HepG2 (cell line): ENCODE data around the gene NEGR1.

Experiments
- CBX2 ChIP-seq, 2 experiments: fragments of 200-600 bp in 1 of 2; sonication (generic); formaldehyde crosslinking in 1 of 2; IDR thresholded peaks; 2 replicates each; pipeline versions ENCODE4 v1.7.0 to v1.8.1; 2018 to 2022; ENCODE audit warnings: low read depth in 2 of 2, low read length in 1 of 2, mild to moderate bottlenecking in 1 of 2, missing genetic modification reagents in 1 of 2
- ETV6 ChIP-seq: sonication (generic); formaldehyde crosslinking; conservative IDR thresholded peaks from 2 replicates; pipeline ENCODE4 v1.4.0; 2020; ENCODE audit warnings: missing genetic modification reagents
- MAFF ChIP-seq: IDR thresholded peaks from 2 replicates; pipeline ENCODE4 v1.6.1; 2011; ENCODE audit warnings: low read depth, low read length, improper control_type of control experiment
- PITX1 ChIP-seq: sonication (generic); formaldehyde crosslinking; IDR thresholded peaks from 2 replicates; pipeline ENCODE4 v1.5.1; 2020; ENCODE audit warnings: mild to moderate bottlenecking, missing genetic modification reagents
- POLR2A ChIP-seq, 2 experiments: IDR thresholded peaks; 2 replicates each; pipeline ENCODE4 v1.6.1; 2011; ENCODE audit warnings: low read depth in 2 of 2, low read length in 2 of 2, mild to moderate bottlenecking in 1 of 2, moderate library complexity in 1 of 2; ENCODE audit not compliant: insufficient read depth in 1 of 2
- SIN3A ChIP-seq: IDR thresholded peaks from 2 replicates; pipeline ENCODE4 v1.6.1; 2011; ENCODE audit warnings: low read depth, mild to moderate bottlenecking, control low read depth, low read length, borderline replicate concordance
- SMC3 ChIP-seq: IDR thresholded peaks from 2 replicates; pipeline ENCODE4 v1.6.1; 2011; ENCODE audit warnings: low read length, improper control_type of control experiment
- SRSF9 ChIP-seq: fragments of 200-400 bp; formaldehyde crosslinking; IDR thresholded peaks from 2 replicates; pipeline ENCODE4 v1.6.1; 2018; ENCODE audit warnings: borderline replicate concordance, mild to moderate bottlenecking, low read depth, low read length; ENCODE audit not compliant: insufficient read depth, poor library complexity, severe bottlenecking
- ZNF777 ChIP-seq: sonication (generic); formaldehyde crosslinking; IDR thresholded peaks from 2 replicates; pipeline ENCODE4 v1.4.0; 2020; ENCODE audit warnings: missing genetic modification reagents
- TF ChIP-seq, protein P1 (sequence below): sonication (generic); formaldehyde crosslinking; IDR thresholded peaks from 2 replicates; pipeline ENCODE4 v1.5.0; 2020; ENCODE audit warnings: mild to moderate bottlenecking, missing genetic modification reagents, moderate library complexity

DNA sequence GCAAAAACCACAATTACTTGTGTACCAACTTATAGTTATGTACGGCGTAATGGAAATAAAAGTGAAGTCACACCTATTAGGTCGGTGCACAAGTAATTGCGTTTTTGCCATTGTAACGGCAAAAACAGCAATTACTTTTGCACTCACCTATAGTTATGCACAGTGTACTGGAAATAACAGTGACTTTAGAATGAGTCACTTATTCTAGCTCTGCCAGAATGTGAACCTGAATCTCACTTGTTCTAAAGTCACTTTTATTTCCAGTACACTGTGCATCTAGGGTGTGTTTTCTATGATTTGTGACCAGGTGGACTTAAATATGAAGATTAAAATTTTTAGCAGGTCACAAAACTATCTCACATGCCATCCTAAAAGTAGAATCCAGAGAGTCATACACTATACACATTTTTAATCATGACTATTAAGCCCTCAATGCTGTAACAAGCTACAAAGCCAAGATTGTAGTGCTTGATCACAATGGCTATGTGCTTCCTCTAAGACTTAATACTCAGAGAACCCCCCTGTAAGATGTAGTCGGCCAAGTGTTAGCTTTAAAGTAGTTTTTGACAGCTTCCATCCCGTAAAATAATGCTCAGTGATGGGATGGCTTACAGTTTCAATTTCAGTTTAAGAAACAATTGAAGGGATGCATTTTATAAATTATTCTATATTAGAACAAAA lies 218.8 kb downstream of the NEGR1 start:
- TF ChIP-seq POLR2A (IDR thresholded peaks at IDR 0.05; ENCODE audit: insufficient read depth in 1 of 2, low read depth in 2 of 2, low read length in 2 of 2): no peak
- TF ChIP-seq SMC3: no peak
- TF ChIP-seq, protein P1, sequence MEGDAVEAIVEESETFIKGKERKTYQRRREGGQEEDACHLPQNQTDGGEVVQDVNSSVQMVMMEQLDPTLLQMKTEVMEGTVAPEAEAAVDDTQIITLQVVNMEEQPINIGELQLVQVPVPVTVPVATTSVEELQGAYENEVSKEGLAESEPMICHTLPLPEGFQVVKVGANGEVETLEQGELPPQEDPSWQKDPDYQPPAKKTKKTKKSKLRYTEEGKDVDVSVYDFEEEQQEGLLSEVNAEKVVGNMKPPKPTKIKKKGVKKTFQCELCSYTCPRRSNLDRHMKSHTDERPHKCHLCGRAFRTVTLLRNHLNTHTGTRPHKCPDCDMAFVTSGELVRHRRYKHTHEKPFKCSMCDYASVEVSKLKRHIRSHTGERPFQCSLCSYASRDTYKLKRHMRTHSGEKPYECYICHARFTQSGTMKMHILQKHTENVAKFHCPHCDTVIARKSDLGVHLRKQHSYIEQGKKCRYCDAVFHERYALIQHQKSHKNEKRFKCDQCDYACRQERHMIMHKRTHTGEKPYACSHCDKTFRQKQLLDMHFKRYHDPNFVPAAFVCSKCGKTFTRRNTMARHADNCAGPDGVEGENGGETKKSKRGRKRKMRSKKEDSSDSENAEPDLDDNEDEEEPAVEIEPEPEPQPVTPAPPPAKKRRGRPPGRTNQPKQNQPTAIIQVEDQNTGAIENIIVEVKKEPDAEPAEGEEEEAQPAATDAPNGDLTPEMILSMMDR (CRISPR knock-in tag): no peak
- no peak for TF ChIP-seq ZNF777 (CRISPR knock-in tag)
- TF ChIP-seq ETV6 (CRISPR knock-in tag): no peak
- TF ChIP-seq SRSF9: no peak
- TF ChIP-seq MAFF: no peak
- TF ChIP-seq SIN3A: no peak
- no peak for TF ChIP-seq PITX1 (CRISPR knock-in tag)
- TF ChIP-seq CBX2 (IDR thresholded peaks at IDR 0.05; ENCODE audit: low read depth, low read length): no peak
- no peak for TF ChIP-seq CBX2 (CRISPR knock-in tag; IDR thresholded peaks at IDR 0.05; ENCODE audit: low read depth)
